ES-I3 (cell line): ENCODE results near the gene CABYR.

Experiments
- H3K36me3 ChIP-seq: 2 replicates; pipeline ENCODE4 v1.6.1; 2013; ENCODE audit warnings: mild to moderate bottlenecking, low read length, control low read depth, moderate library complexity; ENCODE audit not compliant: insufficient read depth
- H3K4me1 ChIP-seq: 2 replicates; pipeline ENCODE4 v1.6.1; 2013; ENCODE audit warnings: mild to moderate bottlenecking, control low read depth, low read length; ENCODE audit not compliant: insufficient read depth
- H3K9ac ChIP-seq: 2 replicates; pipeline ENCODE4 v1.6.1; 2013; ENCODE audit warnings: low read depth, mild to moderate bottlenecking, low read length, moderate library complexity
- H3K9me3 ChIP-seq: 2 replicates; pipeline ENCODE4 v1.6.1; 2013; ENCODE audit warnings: mild to moderate bottlenecking, low read length, moderate library complexity; ENCODE audit not compliant: control insufficient read depth, insufficient read depth

CABYR gene

GRCh38 chr18:24138789-24139616, at the start of gene CABYR:
Gene CABYR, plus strand, starts transcription at chr18:24139062. Its CDS starts 4,053 bp downstream, at chr18:24143115.
- H3K9me3 ChIP-seq = no peaks in the 10 kb centered on the region
- peaks cover 17% of the 10 kb centered on the region; the same call in 1 of the 2 replicates for H3K4me1 ChIP-seq
- H3K9ac ChIP-seq = peak within 1 kb of the TSS; percentile 61; the same call in 1 of the 2 replicates
- no peaks in the 10 kb centered on the region for H3K36me3 ChIP-seq

- Histone ChIP-seq H3K36me3 (no peaks in the 10 kb centered on the region; the same call in 1 of the 2 replicates), H3K9me3 (no peaks in the 10 kb centered on the region), H3K4me1 (no peaks in the 10 kb centered on the region), H3K9ac (no peak overlapping the region)
Observed at GRCh38 chr18:24089076-24089475, 49.8 kb upstream of the CABYR start.

DNA sequence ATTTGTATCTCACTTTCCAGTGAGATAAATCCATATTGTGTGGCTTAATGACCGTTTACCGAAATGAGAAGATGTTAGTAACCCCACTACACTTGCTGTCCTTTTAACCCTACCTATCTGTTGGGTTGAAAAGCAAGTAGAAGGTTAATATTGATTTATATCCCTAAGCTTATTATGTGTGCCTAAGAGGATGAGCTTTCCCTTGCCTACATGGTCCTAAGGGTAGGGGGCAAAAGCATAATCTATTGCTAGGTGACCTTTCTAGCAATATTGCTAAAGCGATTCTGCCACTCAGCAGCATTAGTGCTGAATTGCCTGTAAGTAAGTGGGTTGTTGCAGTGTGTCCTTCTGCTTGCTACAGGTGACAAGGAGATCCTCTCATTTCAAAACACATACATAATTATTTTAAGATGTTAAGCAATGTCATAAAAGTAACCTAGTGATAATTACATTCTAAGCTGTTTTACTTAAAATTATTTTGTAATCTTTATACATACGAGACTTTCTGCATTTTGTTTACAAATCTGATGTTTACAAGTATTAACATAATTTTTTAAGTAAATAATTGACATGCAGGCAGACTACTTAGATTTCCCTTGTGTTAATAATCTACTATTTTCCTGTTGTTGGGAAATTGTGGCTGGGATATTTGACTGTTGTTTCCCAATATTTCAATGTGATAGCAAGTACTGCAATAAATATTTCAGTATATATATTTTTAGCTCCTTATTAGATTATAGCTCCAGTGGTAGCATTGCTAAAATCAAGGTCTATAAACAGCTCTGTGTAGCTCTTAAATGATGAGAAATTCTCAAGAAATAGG, 49.1 kb upstream of the CABYR start:
- no peaks in the 10 kb centered on the region for H3K4me1 ChIP-seq
- H3K9me3 ChIP-seq = no peaks in the 10 kb centered on the region
- no peaks in the 10 kb centered on the region; the same call in 1 of the 2 replicates for H3K36me3 ChIP-seq
- H3K9ac ChIP-seq = no peak overlapping the region

DNA sequence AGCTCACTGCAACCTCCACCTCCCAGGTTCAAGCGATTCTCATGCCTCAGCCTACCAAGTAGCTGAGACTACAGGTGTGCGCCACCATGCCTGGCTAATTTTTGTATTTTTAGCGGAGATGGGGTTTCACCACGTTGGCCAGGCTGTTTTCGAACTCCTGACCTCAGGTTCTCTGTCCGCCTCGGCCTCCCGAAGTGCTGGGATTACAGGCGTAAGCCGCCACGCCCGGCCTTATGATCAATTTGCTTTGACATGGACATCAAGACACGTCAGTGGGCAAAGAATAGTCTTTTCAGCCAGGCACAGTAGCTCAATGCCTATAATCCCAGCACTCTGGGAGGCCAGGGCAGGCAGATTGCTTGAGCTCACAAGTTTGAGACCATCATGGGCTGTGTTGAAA, 48.0 kb upstream of the CABYR start:
- no peaks in the 10 kb centered on the region for H3K9me3 ChIP-seq
- no peaks in the 10 kb centered on the region; the same call in 1 of the 2 replicates for H3K36me3 ChIP-seq
- no peak overlapping the region for H3K9ac ChIP-seq
- H3K4me1 ChIP-seq = no peaks in the 10 kb centered on the region

DNA sequence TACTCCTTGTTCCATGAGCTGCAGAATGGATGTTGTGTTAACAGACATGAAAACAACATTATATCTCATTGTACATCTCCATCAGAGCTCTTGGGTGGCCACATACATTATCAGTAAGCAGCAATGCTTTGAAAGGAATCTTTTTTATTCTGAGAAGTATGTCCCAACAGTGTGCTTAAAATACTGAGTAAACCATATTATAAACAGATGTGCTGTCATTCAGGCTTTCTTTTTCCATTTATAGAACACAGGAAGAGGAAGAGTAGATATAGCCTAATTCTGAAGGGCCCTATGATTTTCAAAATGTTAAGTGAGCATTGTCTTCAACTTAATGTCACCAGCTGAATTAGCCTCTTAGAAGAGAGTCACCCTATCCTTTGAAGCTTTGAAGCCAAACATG, 44.3 kb upstream of the CABYR start:
- H3K36me3 ChIP-seq = peaks cover 6% of the 10 kb centered on the region; the same call in 1 of the 2 replicates
- no peaks in the 10 kb centered on the region for H3K4me1 ChIP-seq
- no peak overlapping the region for H3K9ac ChIP-seq
- 0 out of 2 replicates have a peak, but pooled peaks cover 2% of the 10 kb centered on the region for H3K9me3 ChIP-seq

GRCh38 chr18:24095976-24096375, 42.9 kb upstream of the CABYR start:
- Histone ChIP-seq H3K9ac (no peak overlapping the region), H3K4me1 (no peaks in the 10 kb centered on the region), H3K36me3 (peaks cover 6% of the 10 kb centered on the region; the same call in 1 of the 2 replicates), H3K9me3 (0 out of 2 replicates have a peak, but pooled peaks cover 2% of the 10 kb centered on the region)

DNA sequence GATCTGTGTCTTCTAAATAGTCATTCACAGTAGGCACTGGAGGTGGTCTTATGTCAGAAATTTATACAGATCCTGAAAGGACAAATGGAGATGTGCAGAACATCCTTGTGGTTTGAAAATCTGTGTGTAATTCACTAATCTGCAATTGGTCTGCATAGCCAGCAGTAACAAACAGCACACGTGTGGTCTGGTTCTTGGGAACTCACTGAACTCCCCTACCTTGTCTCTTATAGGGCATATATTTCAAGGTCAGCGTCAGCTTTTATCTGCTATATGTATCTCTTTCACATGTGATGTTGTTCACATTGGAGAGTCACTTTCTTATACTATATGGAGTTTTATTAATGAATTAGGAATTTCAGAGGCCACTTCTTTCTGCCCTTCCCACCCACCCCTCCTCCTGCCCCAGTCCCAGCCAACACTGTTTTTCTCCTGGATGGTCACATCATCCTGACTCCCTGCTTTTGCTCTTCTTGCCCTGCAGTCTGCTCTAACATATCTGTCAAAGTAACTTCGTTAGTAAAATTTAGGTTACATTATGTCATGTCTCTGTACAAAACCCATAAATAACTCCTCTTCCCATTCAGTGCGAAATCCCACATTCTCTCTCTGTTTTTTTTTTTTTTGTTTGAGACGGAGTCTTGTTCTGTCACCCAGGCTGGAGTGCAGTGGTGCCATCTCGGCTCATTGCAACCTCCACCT, 35.4 kb upstream of the CABYR start:
- Histone ChIP-seq H3K9me3 (no peaks in the 10 kb centered on the region), H3K9ac (no peak overlapping the region), H3K4me1 (no peaks in the 10 kb centered on the region), H3K36me3 (no peaks in the 10 kb centered on the region; the same call in 1 of the 2 replicates)

GRCh38 chr18:24104486-24104885, 34.4 kb upstream of the CABYR start:
- H3K36me3 ChIP-seq = no peaks in the 10 kb centered on the region; the same call in 1 of the 2 replicates
- H3K9ac ChIP-seq = no peak overlapping the region
- H3K9me3 ChIP-seq = no peaks in the 10 kb centered on the region
- no peaks in the 10 kb centered on the region for H3K4me1 ChIP-seq

DNA sequence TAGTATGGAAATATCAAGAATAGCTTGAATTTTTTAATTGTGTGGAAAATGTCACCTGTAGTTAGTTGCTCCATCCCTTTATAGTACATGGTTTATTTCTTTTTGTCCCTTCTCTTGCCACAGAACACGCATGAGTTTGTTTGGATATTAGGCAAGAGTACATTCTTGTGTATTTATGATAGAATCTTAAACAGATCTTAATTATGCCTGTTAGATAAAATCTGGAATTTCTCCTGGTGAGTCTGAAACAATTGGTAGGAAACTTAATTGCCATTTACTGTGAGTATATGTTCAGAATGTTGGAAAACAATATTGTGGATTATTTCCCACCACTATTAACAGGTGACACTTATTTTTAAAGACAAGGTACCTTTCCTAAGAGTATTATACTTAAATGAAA, 30.2 kb upstream of the CABYR start:
- H3K36me3 ChIP-seq = no peaks in the 10 kb centered on the region
- no peak overlapping the region for H3K9ac ChIP-seq
- peaks cover 10% of the 10 kb centered on the region; the same call in 1 of the 2 replicates for H3K4me1 ChIP-seq
- no peaks in the 10 kb centered on the region for H3K9me3 ChIP-seq

DNA sequence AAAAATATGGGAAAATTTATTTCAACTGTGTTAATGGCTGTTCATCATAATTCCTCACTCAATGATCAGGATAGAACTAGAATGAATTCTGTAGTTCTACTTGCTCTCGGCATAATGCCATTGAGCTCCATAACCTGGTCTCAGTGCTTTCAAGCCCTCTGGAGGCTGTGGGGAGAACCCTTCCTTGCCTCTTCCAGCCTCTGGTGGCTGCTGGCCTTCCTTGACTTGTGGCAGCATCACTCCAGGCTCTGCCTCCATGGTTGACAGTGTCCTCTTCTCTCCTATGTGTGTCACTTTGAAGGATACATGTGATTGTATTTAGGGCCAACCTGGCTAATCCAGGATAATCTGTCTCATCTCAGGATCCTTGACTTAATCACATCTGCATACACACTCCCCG, 26.9 kb upstream of the CABYR start:
- Histone ChIP-seq H3K9ac (no peak overlapping the region), H3K9me3 (no peaks in the 10 kb centered on the region), H3K36me3 (no peaks in the 10 kb centered on the region), H3K4me1 (peaks cover 10% of the 10 kb centered on the region; the same call in 1 of the 2 replicates)

DNA sequence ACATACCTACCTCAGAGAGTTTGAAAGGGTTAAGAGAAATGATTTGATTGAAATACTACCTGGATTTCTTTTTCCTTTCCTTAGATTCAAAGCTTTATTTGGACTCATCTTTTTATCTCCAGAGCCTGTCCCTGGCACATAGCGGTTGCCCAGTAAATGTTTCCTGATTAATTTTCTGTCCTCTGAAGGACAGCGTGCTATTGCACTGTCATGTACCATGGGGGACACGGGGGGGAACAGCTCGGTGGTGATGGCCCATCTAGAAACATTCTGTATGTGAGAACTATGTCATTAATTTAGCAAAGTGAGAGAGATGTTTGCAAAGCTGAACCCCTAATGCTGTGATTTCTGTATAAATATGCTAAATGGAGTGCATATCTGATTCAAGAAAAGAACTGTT, 26.4 kb upstream of the CABYR start:
- Histone ChIP-seq H3K36me3 (no peaks in the 10 kb centered on the region), H3K9me3 (no peaks in the 10 kb centered on the region), H3K4me1 (peaks cover 10% of the 10 kb centered on the region; the same call in 1 of the 2 replicates), H3K9ac (no peak overlapping the region)

DNA sequence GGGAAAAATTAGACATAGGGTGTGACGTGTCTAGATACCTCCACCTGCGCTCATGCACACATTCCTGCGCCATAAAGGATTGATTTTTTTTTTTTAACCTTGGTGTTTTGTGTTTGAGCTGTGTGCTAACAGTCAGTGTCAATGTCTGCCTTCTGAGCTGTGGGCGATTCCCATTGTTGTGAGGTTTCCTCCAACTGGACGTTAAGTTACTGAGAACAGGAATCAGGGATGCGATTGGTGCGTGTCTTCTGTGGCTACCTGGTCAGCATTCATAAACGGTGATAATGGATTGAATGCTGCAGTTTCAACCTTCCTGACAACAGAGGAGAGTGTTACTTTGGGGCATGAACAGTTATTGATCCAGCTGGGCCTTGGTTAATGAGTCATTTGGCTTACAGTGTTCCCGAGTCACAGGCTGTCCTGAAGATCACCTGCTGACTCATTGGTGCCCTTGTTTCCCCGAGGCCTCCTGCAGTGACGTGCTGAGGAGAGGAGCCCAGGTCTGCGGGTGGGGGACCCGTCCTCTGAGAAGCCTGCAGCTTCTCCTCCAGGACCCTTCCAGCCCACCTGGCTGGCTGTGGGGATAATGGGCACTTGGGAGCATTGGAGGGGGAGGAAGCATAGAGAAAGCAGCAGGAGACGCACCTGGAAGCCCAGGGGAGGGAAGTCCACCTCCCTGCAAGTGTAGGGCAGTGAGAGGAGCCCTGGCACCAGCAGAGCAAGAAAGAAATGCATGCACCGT, 25.8 kb upstream of the CABYR start:
- H3K9me3 ChIP-seq = no peaks in the 10 kb centered on the region
- peaks cover 10% of the 10 kb centered on the region; the same call in 1 of the 2 replicates for H3K4me1 ChIP-seq
- no peak overlapping the region for H3K9ac ChIP-seq
- no peaks in the 10 kb centered on the region for H3K36me3 ChIP-seq

DNA sequence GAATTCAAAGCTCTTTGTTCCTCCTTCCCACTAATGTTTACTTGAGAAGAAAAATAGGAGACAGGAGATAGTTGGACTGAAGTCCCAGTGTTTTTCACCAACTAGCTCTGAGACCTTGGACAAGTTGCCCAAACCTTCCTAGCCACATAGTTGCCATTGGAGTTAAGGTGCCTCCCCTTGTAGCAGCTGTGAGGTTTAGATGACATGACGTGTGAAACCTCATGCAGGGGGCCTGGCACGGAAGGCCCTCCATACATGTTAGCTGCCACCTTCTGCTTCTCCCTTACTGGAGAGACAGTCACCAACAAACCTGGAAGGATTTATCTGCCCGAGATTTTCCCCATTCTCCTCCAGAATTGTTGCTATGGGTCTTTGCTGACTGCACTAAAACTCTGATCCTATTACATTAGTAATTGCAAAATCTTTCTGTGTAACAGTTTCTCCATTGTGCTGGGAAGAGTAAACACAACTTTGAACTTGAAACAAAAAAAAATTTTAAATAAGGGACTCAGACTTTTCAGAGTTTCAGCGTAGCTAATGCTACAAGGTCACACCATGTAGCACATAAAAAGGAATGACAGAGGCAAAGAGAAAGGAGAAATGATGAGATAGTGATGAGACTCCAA, 23.8 kb upstream of the CABYR start:
- Histone ChIP-seq H3K4me1 (peaks cover 10% of the 10 kb centered on the region; the same call in 1 of the 2 replicates), H3K9me3 (no peaks in the 10 kb centered on the region), H3K9ac (no peak overlapping the region), H3K36me3 (no peaks in the 10 kb centered on the region; the same call in 1 of the 2 replicates)
